HG02642 (cell line): ENCODE results near the gene COL28A1.

ENCODE experiments used
- ATAC-seq: cut with Tn5 transposase; IDR thresholded peaks from one replicate; pipeline ENCODE4 v1.9.1; 2021; ENCODE audit warnings: mild to moderate bottlenecking; ENCODE audit not compliant: unreplicated experiment, poor library complexity

Gene COL28A1

GRCh38 chr7:7535691-7536090 is at the start of gene COL28A1:
Gene COL28A1, minus strand, starts transcription at chr7:7535873. Its CDS starts 2,998 bp downstream, at chr7:7532875.
- ATAC-seq: no peak

DNA sequence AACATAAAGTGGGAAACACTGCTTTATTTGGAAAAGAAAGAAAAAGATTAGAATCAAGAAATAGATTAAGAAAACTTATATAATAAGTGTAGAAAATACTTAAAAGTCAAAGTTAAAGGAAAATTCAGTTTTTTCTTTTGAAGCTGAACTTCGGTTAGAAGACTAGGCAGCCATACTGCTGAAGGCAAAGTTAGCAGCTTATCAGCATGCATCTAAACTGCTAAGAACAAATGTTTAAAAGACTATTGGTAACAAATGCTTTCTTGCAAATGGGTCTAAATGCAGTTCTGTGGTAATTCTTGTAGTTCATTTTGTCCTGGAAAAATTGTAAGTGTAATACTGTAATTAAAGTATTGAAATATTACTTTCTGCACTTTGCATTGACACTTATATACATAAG is 49.0 kb upstream of the COL28A1 start:
- no peak for ATAC-seq

- ATAC-seq: no peak
These were observed 48.1 kb upstream of the COL28A1 start for GRCh38 chr7:7583731-7584130.

- no peak for ATAC-seq
These were observed 46.9 kb upstream of the COL28A1 start for GRCh38 chr7:7582596-7582995.

DNA sequence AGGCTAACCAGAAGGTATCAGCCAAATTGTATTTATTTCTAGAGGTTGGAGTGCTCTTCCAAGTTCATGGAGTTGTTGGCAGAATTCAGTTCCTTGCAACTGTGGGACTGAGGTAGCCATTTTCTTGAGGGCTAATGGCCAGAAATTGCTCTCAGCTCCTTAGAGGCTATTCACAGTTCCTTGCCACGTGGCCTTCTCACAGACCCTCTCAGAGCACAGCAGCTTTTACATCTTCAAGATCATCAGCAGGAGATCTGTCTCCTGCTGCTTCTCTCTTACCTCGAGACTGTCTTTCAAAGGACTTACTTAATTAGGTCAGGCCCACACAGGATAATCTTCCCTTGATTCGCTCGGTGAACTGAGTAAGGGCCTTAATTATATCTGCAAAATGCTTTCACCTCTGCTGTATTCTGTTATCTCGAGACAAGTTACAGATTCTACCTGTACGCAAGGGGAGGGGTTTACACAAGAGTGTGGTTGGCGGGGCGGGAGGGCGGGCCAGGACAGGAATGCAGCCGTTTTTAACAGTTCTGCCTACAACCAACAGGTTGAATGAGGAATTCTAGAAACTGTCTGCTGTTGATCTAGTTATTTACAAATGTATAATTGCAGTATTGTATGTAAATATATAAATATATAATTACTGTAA is 46.0 kb upstream of the COL28A1 start:
- ATAC-seq: no peak

DNA sequence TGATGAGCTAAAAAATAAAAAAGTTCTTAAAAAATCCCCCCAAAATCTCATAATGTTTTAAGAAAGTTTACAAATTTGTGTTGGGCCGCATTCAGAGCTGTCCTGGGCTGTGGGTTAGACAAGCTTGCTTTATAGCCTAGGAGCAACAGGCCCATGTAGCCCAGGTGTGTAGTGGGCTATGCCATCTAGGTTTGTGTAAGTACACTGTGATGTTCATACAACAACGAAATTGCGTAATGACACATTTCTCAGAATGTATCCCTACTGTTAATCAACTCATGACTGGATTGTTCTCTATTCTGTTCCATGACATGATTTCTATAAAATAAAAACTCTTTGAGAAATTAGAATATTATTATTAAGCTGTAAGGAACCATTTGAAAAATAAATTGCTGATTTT is 44.0 kb upstream of the COL28A1 start:
- no peak for ATAC-seq

- ATAC-seq: peak; percentile 58
These were observed 42.2 kb upstream of the COL28A1 start for GRCh38 chr7:7577888-7578287.

DNA sequence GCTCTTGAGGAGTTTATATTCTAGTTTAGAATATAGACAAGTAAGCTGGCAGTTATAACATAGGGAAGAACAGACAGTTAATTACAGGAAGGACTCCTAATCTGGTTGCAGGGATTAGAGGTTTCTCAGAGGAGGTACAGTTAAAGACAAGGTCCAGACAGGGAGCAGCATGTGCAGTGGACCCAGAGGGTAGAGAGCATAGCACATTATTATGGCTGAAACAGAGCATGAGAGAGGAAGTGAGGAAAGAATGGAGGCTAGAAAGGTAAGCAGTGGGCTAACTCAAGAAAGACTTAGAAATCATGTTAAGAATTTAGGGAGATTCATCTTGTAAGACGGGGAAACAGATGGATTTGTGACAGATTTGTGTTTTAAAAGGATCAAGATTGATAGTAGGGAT is 40.7 kb upstream of the COL28A1 start:
- no peak for ATAC-seq

GRCh38 chr7:7573701-7574100 is 38.0 kb upstream of the COL28A1 start:
- ATAC-seq: no peak

DNA sequence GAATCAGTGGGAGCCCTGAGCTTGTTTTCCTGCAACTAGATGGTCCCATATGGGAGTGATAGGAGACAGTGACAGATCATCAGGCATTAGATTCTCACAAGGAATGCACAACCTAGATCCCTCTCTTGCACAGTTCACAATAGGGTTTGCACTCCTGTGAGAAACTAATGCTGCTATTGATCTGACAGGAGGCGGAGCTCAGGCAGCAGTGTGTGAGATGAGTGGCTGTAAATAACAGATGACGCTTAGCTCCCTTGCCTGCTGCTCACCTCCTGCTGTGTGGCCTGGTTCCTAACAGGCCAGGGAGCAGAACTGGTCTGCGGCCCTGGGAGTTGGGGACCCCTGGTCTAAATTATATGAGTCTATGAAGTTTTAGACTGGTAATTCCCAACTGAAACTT is 34.9 kb upstream of the COL28A1 start:
- no peak for ATAC-seq

- no peak for ATAC-seq
These were observed 33.9 kb upstream of the COL28A1 start for GRCh38 chr7:7569615-7570014.

- peak; percentile 29 for ATAC-seq
These were observed 33.4 kb upstream of the COL28A1 start for GRCh38 chr7:7569081-7569527.

DNA sequence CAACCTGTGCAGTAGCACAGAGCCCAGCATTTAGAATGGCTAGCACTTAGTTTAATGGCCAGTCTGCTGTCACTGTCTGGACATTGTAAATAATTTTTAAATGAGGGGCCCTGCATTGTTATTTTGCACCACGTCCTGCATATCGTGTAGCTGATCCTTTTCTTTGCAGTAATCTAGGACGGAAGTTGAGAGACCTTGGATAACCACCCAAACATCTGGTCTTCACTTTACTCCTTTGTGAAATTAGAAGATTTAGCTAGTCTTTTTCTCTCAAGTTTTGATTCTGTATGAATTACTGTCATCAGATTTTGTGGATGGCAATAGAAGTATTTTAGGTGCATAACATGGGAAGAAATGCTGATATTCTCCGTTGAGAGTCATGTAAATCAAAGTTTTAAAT is 32.9 kb upstream of the COL28A1 start:
- ATAC-seq: no peak

DNA sequence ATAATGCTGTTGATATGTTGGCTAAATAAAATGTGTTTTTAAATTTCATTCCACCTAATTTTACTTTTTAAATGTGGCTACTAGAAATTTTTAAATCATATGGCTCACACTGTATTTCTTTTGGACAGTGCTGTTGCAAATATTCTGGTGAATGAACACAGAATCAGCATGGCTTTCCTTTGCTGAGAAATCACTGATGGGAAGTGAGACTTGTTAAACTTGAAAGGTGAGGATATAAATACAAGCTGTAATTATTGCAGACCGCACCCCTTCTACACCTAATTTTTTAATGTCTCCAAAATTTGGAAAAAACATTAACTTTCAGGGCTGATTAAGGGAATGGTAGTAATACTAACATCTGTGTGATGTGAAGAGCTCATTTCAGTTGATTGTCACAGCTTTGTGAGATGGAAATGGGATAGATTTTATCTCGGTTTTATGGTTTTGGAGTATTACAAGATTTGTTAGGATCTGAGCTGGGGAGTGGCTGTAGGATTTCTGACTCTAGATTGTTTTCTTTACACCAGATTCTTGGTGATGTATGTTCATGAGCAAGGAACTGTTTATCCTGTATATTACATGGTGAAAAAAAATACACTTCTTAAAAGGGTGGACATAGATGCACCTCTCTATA is 32.3 kb upstream of the COL28A1 start:
- ATAC-seq: no peak

DNA sequence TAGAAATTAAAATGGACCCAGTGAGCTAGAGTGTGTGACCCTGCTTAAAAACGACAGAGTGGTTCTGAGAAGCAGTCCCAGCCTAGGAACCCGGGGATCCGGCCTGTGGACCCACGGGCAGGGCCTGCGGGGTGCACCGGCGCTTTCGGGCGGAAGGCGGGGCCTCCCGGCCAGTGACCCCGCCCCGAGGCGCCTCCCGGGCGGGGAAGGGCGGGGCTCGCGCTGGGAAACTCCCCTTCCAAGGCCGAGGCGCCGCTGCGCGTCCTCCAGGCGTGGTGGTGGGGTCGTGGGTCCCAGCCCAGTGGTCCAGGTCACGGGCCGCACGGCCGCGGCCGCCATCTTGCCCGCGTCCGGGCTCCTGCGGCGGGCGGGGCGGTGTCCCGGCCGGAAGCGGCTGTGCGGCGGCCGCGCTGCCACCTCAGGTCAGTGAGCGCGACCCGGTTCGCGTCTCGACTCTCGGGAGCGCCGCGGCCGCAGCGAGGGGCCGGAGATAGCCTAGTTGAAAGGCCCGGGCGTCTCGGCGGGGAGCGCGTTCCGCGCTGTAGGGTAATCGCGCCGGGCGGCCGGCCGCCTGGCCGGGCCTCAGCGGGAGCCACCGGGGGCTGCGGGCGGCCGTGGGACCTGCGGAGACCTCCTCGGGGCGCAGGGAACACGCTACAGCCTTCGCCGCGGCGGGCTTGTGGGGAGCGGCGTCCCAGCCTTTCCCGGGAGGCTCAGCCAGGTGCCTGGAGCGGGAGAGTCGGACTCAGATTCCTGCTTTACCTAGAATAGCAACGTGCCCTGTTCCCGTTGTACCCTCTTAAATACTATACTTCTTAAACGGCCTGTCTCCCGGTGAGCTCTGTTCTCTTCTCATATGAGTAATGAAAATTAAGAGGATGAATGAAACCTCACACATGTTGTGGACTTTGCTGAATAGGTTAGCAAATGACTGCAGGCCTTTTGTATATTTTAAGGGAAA is 31.3 kb upstream of the COL28A1 start, which contains the start of gene MIOS:
TSS of gene MIOS (plus strand) at position 234 of the 961 bp plus-strand sequence. CDS start 5,592 bp downstream, outside the sequence.
- ATAC-seq: peak; percentile 83

DNA sequence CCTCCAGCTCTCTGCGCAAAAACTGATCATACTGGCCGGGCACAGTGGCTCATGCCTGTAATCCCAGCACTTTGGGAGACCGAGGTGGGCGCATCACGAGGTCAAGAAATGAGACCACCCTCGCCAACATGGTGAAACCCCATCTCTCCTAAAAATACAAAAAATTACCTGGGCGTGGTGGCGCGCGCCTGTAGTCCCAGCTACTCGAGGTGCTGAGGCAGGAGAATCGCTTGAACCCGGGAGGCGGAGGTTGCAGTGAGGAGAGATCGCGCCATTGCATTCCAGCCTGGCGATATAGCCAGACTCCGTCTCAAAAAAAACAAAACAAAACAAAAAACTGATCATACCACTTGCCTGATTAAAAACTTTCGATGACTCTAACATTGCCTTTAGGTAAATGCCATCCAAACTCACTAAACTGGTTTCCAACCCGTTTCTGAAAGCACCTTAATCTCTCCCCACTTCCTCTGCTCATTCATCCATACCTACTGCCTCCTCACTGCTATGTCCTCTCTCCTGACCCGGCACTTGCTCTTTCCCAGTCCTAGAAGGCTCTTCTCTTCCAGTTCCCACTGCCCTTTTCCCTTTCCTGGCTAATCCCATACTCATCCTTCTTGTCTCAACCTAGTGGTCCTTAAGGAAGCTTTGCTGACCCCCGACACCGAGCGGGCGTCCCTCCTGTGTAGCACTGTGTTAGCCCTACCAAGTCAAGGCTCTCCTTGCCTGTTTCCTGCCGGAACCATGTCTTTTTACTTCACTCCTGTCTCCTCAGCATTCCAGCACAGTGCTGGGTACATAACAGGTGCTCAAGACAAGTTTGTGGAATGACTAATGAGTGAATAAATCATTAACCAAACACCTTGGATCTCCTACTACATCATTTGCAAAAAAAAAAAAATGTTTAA is 30.3 kb upstream of the COL28A1 start:
- ATAC-seq: peak; percentile 32

DNA sequence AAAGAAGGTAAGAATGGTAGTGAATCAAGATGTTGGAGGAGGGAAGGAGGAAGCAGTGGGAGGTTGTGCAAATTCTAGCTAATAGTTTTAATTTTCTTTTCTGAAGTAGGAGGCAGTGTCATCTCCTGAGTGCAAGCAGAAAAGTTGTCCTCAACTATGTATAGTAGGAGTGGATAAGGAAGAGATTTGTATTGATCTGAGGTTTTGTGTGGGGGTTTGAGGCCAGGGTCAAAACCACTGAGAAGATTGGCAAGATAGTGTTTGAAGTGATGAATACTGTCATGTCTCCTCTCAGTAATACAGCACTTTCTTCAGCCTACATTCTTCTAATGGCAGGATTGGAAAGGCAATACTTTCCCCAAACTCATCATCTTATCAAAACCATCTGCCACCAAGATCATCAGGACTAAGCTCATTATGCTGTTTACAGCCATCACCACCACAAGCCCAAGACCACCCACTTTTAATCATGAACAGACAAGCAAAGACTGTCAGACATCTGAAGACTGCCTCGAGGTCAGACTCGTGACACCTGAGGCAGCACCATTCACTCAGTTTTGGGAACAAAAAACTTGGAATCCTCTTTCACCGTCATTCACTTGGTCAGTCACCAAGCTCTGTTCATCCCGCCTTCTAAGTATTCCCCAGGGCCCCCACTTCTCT is 29.5 kb upstream of the COL28A1 start:
- no peak for ATAC-seq

- no peak for ATAC-seq
These were observed 28.7 kb upstream of the COL28A1 start for GRCh38 chr7:7564323-7564780.

- no peak for ATAC-seq
These were observed 28.1 kb upstream of the COL28A1 start for GRCh38 chr7:7563813-7564212.
